HCT116 (cell line): ENCODE results near the gene PYGL. TPM values are rescaled to one million over a fixed set of nuclear protein-coding genes. Genes with fewer than 3 reads are reported as not detected.

Source experiments
- ATAC-seq: fragments of 200-7000 bp; cut with Tn5 transposase; 2 replicates; pipeline ENCODE4 v1.9.1; 2020; ENCODE audit warnings: mild to moderate bottlenecking, moderate library complexity
- BruUV-seq: library from RNA; stranded (reverse); fragments of 400-500 nt; replicated peaks from 2 replicates; lab custom pipeline; 2021; lab: Mats Ljungman, UMichigan
- CTCF ChIA-PET: fragments of 300-600 bp; sonication (Branson Sonifier 250); formaldehyde crosslinking; loops from one replicate; lab custom pipeline; 2021; ENCODE audit warnings: antibody characterized with exemption; lab: Charles Lee
- POLR2A ChIA-PET: fragments of 300-600, 350-600 bp; sonication (Branson Sonifier 250); formaldehyde crosslinking; loops from one replicate; lab custom pipeline; 2021; ENCODE audit warnings: antibody characterized with exemption; lab: Charles Lee
- RAD21 ChIA-PET, 2 experiments: fragments of 300-600 bp; sonication (Branson Sonifier 250); formaldehyde crosslinking; loops; one replicate each; lab custom pipeline; 2023; ENCODE audit warnings: low total read pairs in 2 of 2; ENCODE audit not compliant: uncharacterized antibody in 2 of 2, unreplicated experiment in 2 of 2, low non-redundant PET in 1 of 2; lab: Charles Lee
- DNase-seq: peaks from one replicate; pipeline ENCODE4 v3.0.0-alpha.2; 2010; ENCODE audit warnings: low read depth, low spot score
- H2AFZ ChIP-seq: fragments of 200-600 bp; shearing (Covaris generic), sonication (generic); 2 replicates; pipeline ENCODE4 v1.6.1; 2017; ENCODE audit warnings: low read depth, mixed run types, mixed read lengths, antibody characterized with exemption, low read length; ENCODE audit not compliant: poor library complexity, severe bottlenecking
- H3K27ac ChIP-seq: 2 replicates; pipeline ENCODE4 v1.5.1; 2012; ENCODE audit warnings: low read depth, low read length
- H3K27me3 ChIP-seq: fragments of 200-600 bp; sonication (generic); 2 replicates; pipeline ENCODE4 v1.6.1; 2016; ENCODE audit warnings: mixed run types, low read length, mixed read lengths; ENCODE audit not compliant: insufficient read depth
- H3K36me3 ChIP-seq, 2 experiments: fragments of 200-500 bp in 1 of 2; fragments of 200-600 bp in 1 of 2; sonication (Bioruptor generic) in 1 of 2; sonication (generic) in 1 of 2; 2 replicates each; pipeline versions ENCODE4 v1.5.1 to v1.6.1; 2014 to 2016; ENCODE audit warnings: low read length in 2 of 2, inconsistent platforms in 1 of 2, mixed read lengths in 1 of 2, mixed run types in 1 of 2; ENCODE audit not compliant: insufficient read depth in 2 of 2, control insufficient read depth in 1 of 2
- H3K4me1 ChIP-seq, 2 experiments: fragments of 200-600 bp in 1 of 2; sonication (generic) in 1 of 2; 2 replicates each; pipeline versions ENCODE4 v1.5.1 to v1.6.1; 2012 to 2017; ENCODE audit warnings: low read length in 2 of 2, inconsistent platforms in 1 of 2, mild to moderate bottlenecking in 1 of 2, mixed read lengths in 1 of 2, mixed run types in 1 of 2, moderate library complexity in 1 of 2; ENCODE audit not compliant: insufficient read depth in 2 of 2, control insufficient read depth in 1 of 2
- H3K4me2 ChIP-seq: fragments of 200-600 bp; sonication (generic); 2 replicates; pipeline ENCODE4 v1.6.1; 2017; ENCODE audit warnings: mixed run types, low read length, mixed read lengths
- H3K4me3 ChIP-seq, 2 experiments: fragments of 200-600 bp in 1 of 2; sonication (generic) in 1 of 2; replicated peaks in 1 of 2; 2 replicates each; pipeline ENCODE4 v1.5.1; 2011 to 2016; ENCODE audit warnings: low read length in 2 of 2, control low read depth in 1 of 2, low read depth in 1 of 2, mild to moderate bottlenecking in 1 of 2, mixed read lengths in 1 of 2, mixed run types in 1 of 2
- H3K79me2 ChIP-seq: fragments of 200-600 bp; sonication (generic); 2 replicates; pipeline ENCODE4 v1.6.1; 2017; ENCODE audit warnings: mild to moderate bottlenecking, mixed run types, low read length, moderate library complexity, mixed read lengths; ENCODE audit not compliant: insufficient read depth
- H3K9ac ChIP-seq: fragments of 200-600 bp; sonication (generic); 2 replicates; pipeline ENCODE4 v1.6.1; 2016; ENCODE audit warnings: low read length, mixed read lengths
- H3K9me2 ChIP-seq: fragments of 200-600 bp; sonication (generic), shearing (Covaris generic); 2 replicates; pipeline ENCODE4 v1.6.1; 2017; ENCODE audit warnings: mixed run types, mild to moderate bottlenecking, moderate library complexity; ENCODE audit not compliant: insufficient read depth
- H3K9me3 ChIP-seq, 2 experiments: fragments of 200-500 bp in 1 of 2; fragments of 200-600 bp in 1 of 2; sonication (Bioruptor generic) in 1 of 2; sonication (generic) in 1 of 2; 2 replicates each; pipeline ENCODE4 v1.6.1; 2014 to 2017; ENCODE audit warnings: low read length in 2 of 2, mixed read lengths in 2 of 2, inconsistent platforms in 1 of 2, low read depth in 1 of 2, mild to moderate bottlenecking in 1 of 2, mixed run types in 1 of 2, moderate library complexity in 1 of 2; ENCODE audit not compliant: control insufficient read depth in 1 of 2, insufficient read depth in 1 of 2
- H4K20me1 ChIP-seq: fragments of 200-600 bp; sonication (generic), shearing (Covaris generic); 2 replicates; pipeline ENCODE4 v1.6.1; 2017; ENCODE audit warnings: mixed run types, mild to moderate bottlenecking, moderate library complexity; ENCODE audit not compliant: insufficient read depth
- FOSL1 ChIP-seq: IDR thresholded peaks from 2 replicates; pipeline ENCODE4 v1.6.1; 2012; ENCODE audit warnings: low read depth
- JUND ChIP-seq: IDR thresholded peaks from 2 replicates; pipeline ENCODE4 v1.6.1; 2012
- POLR2A ChIP-seq: IDR thresholded peaks from 2 replicates; pipeline ENCODE4 v1.7.0; 2011; ENCODE audit warnings: borderline replicate concordance; ENCODE audit not compliant: insufficient read depth, insufficient read length; ENCODE audit errors: extremely low read depth
- RAD21 ChIP-seq: IDR thresholded peaks from 2 replicates; pipeline ENCODE4 v1.6.1; 2012; ENCODE audit warnings: low read depth, mild to moderate bottlenecking
- intact Hi-C: fragments of 100-400 bp; cut with micrococcal nuclease; formaldehyde crosslinking; loops from 2 replicates; pipeline ENCODE4 v1.10.0; 2022
- total RNA-seq: library from RNA; stranded (reverse); gene quantifications from one replicate; pipeline ENCODE4 v1.2.1, GENCODE V29; 2021; ENCODE audit not compliant: unreplicated experiment
- TF ChIP-seq, protein P1 (sequence below): IDR thresholded peaks from 2 replicates; pipeline ENCODE4 v1.6.1; 2011; ENCODE audit warnings: mild to moderate bottlenecking, low read length, moderate library complexity; ENCODE audit not compliant: insufficient replicate concordance; ENCODE audit errors: extremely low read depth
- TF ChIP-seq, protein P2 (sequence below), 3 experiments: fragments of 200-600 bp in 1 of 3; sonication (generic) in 1 of 3; IDR thresholded peaks in 2 of 3; conservative IDR thresholded peaks in 1 of 3; 2 replicates each; pipeline ENCODE4 v1.5.1; 2012 to 2017; ENCODE audit warnings: low read depth in 2 of 3, low read length in 2 of 3, antibody characterized with exemption in 1 of 3, borderline replicate concordance in 1 of 3, control low read depth in 1 of 3, mild to moderate bottlenecking in 1 of 3, mixed read lengths in 1 of 3, mixed run types in 1 of 3, moderate library complexity in 1 of 3; ENCODE audit not compliant: insufficient read depth in 1 of 3

PYGL gene
- total RNA-seq, 1 experiment from 2014 or later, result 173 TPM

DNA sequence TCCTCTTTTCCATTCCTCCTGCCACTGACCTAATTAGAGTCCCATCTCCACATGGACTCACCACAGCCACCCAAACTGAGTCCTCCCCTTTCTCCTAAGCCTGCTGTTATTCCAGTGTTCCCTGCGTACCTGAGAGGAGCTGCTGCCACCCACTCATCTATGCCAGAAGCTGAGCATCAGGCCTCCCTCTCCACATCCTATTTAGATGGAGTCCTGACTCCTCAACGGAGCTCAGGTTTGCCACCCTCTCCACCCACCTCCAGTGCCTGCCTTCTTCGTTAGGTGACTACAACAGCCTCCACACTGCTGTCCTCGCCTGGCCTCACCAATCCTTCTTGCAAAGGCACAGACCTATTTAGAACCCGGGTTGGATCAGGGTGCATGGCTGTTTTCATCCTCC lies 87.6 kb downstream of the PYGL start:
- no peak overlapping the region for H3K9ac ChIP-seq
- ATAC-seq (no peak), DNase-seq (no peak)
- H3K9me2 ChIP-seq, result no peaks in the 10 kb centered on the region
- H3K4me2 ChIP-seq, result no peak overlapping the region
- CTCF ChIA-PET, result no interaction called here
- peaks cover 10 to 12% of the 10 kb centered on the region in 2 experiments for H3K4me1 ChIP-seq
- no peaks in the 10 kb centered on the region for H3K36me3 ChIP-seq
- H3K27me3 ChIP-seq, result peaks cover under 1% of the 10 kb centered on the region; the same call in 1 of the 2 replicates
- TF ChIP-seq POLR2A, result no peak
- TF ChIP-seq, protein P1, sequence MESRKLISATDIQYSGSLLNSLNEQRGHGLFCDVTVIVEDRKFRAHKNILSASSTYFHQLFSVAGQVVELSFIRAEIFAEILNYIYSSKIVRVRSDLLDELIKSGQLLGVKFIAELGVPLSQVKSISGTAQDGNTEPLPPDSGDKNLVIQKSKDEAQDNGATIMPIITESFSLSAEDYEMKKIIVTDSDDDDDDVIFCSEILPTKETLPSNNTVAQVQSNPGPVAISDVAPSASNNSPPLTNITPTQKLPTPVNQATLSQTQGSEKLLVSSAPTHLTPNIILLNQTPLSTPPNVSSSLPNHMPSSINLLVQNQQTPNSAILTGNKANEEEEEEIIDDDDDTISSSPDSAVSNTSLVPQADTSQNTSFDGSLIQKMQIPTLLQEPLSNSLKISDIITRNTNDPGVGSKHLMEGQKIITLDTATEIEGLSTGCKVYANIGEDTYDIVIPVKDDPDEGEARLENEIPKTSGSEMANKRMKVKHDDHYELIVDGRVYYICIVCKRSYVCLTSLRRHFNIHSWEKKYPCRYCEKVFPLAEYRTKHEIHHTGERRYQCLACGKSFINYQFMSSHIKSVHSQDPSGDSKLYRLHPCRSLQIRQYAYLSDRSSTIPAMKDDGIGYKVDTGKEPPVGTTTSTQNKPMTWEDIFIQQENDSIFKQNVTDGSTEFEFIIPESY, result no peak
- TF ChIP-seq RAD21, result no peak
- no peak for TF ChIP-seq JUND
- TF ChIP-seq, protein P2, sequence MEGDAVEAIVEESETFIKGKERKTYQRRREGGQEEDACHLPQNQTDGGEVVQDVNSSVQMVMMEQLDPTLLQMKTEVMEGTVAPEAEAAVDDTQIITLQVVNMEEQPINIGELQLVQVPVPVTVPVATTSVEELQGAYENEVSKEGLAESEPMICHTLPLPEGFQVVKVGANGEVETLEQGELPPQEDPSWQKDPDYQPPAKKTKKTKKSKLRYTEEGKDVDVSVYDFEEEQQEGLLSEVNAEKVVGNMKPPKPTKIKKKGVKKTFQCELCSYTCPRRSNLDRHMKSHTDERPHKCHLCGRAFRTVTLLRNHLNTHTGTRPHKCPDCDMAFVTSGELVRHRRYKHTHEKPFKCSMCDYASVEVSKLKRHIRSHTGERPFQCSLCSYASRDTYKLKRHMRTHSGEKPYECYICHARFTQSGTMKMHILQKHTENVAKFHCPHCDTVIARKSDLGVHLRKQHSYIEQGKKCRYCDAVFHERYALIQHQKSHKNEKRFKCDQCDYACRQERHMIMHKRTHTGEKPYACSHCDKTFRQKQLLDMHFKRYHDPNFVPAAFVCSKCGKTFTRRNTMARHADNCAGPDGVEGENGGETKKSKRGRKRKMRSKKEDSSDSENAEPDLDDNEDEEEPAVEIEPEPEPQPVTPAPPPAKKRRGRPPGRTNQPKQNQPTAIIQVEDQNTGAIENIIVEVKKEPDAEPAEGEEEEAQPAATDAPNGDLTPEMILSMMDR (IDR thresholded peaks at IDR 0.05 in 2 of 3, conservative IDR thresholded peaks at IDR 0.05 in 1 of 3; ENCODE audit: borderline replicate concordance in 1 of 3, insufficient read depth in 1 of 3, low read depth in 2 of 3, low read length in 2 of 3), result no peak
- TF ChIP-seq FOSL1, result no peak
- H4K20me1 ChIP-seq, result no peaks in the 10 kb centered on the region
- H3K79me2 ChIP-seq, result no peaks in the 10 kb centered on the region
- BruUV-seq, result no TSS peak
- RAD21 ChIA-PET, result no interaction called here
- H3K4me3 ChIP-seq, result no peak overlapping the region
- intact Hi-C loops, result no loop called here
- H3K9me3 ChIP-seq, result no peaks in the 10 kb centered on the region
- POLR2A ChIA-PET, result no interaction called here
- no peak overlapping the region for H3K27ac ChIP-seq
- no peak overlapping the region for H2AFZ ChIP-seq
